IPS-18c (cell line): ENCODE data around the gene TENT4B.

Source experiments
- H3K4me3 ChIP-seq: 2 replicates; pipeline ENCODE4 v1.7.0; 2013; ENCODE audit warnings: low read depth, mild to moderate bottlenecking, low read length, moderate library complexity; ENCODE audit not compliant: insufficient read depth
- H3K9me3 ChIP-seq: one replicate; pipeline ENCODE4 v1.6.1; 2013; ENCODE audit warnings: mild to moderate bottlenecking, low read length, moderate library complexity; ENCODE audit not compliant: control insufficient read depth, insufficient read depth

The TENT4B gene

DNA sequence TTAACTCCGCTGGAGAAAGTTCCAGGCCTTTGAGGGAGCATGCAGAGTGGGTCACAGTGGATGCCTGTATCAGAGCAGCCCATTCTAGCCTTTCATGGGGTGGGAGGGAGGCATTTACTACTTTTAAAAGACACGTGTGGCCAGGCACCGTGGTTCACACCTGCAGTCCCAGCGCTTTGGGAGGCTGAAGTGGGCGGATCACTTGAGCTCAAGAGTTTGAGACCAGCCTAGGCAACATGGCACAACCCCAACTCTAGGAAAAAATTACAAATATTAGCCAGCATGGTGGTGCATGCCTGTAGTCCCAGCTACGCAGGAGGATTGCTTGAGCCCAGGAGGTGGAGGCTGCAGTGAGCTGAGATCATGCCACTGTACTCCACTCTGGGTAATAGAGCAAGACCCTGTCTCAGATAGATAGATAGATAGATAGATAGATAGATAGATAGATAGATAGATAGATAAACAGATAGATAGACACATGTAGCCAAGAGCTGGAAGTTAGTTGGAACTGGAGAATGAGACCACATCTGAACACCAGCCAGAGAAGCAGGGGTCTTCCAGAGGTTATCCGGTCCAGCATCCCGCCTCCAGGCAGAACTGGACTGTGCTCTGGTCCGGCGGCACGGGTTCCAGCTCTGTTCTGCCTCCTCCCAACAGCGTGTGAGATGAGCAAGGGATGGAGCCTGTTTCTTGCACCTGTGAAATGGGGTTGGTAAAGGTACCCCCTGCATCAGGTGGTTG, 116.8 kb downstream of the TENT4B start:
- no peak overlapping the region for H3K4me3 ChIP-seq
- no peaks in the 10 kb centered on the region for H3K9me3 ChIP-seq

GRCh38 chr16:50270510-50271147, 117.5 kb downstream of the TENT4B start:
- H3K4me3 ChIP-seq = no peak overlapping the region
- H3K9me3 ChIP-seq = no peaks in the 10 kb centered on the region

DNA sequence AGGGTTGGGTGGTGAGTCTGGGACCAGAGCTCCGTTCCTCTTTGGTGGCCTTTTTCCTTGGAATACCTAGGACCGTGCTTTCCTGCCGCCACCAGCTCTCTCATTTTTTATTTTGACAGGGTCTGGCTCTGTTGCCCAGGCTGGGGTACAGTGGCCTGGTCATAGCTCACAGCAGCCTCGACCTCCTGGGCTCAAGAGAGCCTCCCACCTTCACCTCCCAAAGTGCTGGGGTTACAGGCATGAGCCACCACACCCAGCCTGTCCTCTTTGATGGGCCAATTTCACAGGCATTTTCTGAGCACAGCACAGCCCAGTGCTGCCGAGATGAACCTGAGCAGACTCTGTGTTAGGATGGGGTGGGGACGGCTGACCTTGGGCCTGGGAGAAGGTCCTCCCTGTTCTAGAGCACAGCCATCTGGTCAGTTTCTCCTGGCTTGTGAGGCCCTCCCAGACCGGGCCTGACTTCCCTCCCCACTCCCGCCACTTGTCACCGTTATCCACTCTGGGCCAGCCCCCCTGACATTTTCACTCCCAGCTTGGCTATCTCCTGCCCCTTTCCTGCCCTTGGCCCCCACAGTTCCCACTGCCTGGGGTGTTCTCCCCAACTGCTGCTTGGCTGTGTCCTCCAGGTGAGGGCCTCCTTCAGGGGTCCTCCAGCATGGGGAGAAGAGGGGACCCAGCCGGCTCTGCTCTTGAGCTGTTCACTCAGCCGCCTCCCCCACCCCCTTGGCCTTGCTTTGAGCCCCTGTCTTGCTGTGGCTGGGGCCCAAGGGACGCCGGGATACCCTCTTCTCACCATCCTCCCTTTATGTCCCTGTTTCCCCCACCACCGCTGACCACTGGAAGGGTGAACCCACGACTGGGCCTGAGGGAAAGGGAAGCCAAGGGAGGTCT, 118.3 kb downstream of the TENT4B start:
- no peak overlapping the region for H3K4me3 ChIP-seq
- no peaks in the 10 kb centered on the region for H3K9me3 ChIP-seq

- Histone ChIP-seq H3K4me3 (no peak overlapping the region), H3K9me3 (no peaks in the 10 kb centered on the region)
Measured at GRCh38 chr16:50272111-50272571, 119.0 kb downstream of the TENT4B start.

DNA sequence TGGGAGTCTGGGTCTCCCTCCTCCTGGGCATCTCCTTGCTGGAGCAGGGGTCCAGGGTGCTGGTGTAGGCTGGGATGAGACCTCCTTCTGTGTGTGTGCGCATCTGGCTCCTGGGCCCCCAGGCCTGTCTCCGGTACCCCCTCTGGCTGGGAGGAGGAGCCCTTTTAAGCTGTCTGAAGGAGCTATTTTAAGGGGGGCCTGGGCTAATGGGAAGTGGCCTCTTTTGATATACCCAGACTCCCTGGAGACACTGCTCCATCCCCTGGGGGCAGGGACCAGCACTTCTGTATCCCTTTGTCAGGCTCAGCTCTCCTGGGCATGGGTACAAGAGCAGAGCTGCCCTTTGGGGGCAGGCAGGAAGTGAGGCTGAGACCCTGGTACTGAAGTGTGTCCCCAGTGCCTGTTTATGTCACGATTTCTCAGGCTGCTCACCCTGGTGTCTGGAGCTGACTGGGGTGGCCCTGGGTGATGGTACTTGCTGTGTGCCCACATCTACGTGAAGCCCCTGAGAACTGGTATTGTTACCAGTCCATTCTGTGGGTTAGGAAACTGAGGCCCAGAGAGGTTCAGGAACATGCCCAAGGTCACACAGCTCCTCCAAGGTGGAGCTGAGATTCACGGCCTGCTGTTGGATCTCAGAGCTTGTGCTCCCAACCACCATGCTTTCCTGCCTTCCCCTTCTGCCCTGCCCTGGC, 119.7 kb downstream of the TENT4B start:
- Histone ChIP-seq H3K4me3 (no peak overlapping the region), H3K9me3 (no peaks in the 10 kb centered on the region)

GRCh38 chr16:50273382-50273690, 120.2 kb downstream of the TENT4B start:
- H3K4me3 ChIP-seq = no peak overlapping the region

DNA sequence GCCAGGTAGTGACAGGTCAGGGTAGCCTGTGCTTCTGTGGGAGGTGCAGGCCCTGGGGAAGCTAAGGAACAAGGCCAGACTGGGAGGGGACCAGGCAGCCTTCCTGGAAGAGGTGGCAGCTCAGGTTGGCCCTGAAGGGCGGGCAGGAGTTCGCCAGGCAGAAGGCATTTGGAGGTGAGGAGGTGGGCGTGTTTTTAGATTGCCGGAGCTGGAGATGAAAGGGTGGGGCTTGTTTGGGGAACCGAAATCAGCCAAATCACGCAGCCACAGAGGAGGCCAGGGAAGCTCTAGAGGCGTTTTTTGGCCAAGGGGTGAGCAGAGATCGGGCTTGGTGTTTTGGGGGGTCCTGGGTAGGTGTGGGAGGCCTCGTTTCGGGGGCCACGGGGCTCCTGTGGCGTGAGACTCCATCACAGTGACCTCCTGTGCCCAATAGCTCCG, 120.8 kb downstream of the TENT4B start:
- Histone ChIP-seq H3K4me3 (no peak overlapping the region), H3K9me3 (no peaks in the 10 kb centered on the region)

More at GRCh38 chr16:50273382-50273690, 120.2 kb downstream of the TENT4B start:
- H3K9me3 ChIP-seq = no peaks in the 10 kb centered on the region

GRCh38 chr16:50274326-50275097, 121.4 kb downstream of the TENT4B start:
- Histone ChIP-seq H3K4me3 (no peak overlapping the region), H3K9me3 (no peaks in the 10 kb centered on the region)

DNA sequence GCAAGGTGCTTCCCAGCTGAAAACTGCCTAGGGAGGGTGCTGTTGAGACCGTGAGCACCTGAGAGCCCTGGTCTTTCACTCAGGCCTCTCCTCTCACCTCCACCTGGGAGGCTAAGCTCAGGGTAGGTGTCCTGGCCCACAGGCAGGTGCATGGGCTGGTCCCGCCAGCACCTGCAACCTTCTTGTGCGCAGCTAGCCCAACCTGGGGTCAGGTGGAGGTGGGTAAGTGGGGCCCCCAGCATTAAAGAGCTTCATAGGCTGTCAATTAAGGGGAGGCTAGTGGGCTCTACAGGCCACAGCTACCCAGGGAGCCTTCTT, 122.0 kb downstream of the TENT4B start:
- Histone ChIP-seq H3K9me3 (no peaks in the 10 kb centered on the region), H3K4me3 (no peak overlapping the region)

DNA sequence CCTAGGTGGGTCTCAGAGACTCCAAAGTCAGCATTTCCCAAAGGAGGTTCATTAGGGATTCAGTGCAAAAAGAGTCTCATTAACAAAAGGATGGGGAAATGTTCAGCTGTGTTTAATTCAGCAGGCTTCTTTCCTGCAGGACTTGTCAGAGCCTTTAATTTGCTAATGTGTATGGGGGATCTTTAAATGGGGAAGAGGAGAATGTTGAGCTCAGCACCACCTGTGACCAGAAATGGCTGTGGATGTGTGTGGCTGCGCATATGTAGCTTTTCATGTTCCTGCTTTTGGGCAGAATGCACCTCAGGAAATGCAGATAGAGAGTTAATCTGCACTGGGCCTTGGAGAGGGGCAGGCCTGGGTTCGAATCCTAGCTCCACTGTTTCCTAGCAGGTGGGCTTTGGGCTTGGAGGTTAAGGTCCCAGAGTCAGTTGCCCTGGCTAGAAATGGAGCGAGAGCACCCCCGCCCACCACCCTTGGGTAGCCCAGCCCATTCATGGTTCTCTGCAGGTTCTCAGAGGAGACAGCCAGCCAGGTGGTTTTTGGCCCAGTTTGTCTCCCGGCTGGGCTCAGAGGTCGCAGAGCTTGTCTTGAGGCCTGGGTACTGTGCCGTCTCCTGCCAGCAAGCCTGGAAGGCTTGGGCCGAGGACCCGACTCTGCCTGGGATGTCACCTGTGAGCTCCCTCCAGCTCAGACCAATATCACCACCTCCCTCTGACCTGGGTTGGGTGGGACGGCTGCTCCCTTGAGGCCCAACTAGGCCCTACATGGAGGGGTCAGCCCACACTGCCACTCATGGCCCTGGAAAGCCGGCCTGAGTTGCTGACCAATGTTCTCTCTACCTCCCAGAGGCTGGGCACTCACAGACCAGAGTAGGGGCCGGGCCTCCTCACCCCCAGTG, 122.6 kb downstream of the TENT4B start:
- Histone ChIP-seq H3K4me3 (no peak overlapping the region), H3K9me3 (no peaks in the 10 kb centered on the region)

GRCh38 chr16:50276326-50276640, 123.2 kb downstream of the TENT4B start:
- Histone ChIP-seq H3K4me3 (no peak overlapping the region), H3K9me3 (no peaks in the 10 kb centered on the region)

- no peak overlapping the region for H3K4me3 ChIP-seq
- H3K9me3 ChIP-seq = no peaks in the 10 kb centered on the region
Measured at GRCh38 chr16:50276801-50277555, 123.9 kb downstream of the TENT4B start.

- no peaks in the 10 kb centered on the region for H3K9me3 ChIP-seq
Measured at GRCh38 chr16:50278251-50278650, 125.1 kb downstream of the TENT4B start.

GRCh38 chr16:50279504-50279865, 126.4 kb downstream of the TENT4B start:
- no peak overlapping the region for H3K4me3 ChIP-seq
- H3K9me3 ChIP-seq = no peaks in the 10 kb centered on the region

More at GRCh38 chr16:50278251-50278650, 125.1 kb downstream of the TENT4B start:
- H3K4me3 ChIP-seq = no peak overlapping the region

DNA sequence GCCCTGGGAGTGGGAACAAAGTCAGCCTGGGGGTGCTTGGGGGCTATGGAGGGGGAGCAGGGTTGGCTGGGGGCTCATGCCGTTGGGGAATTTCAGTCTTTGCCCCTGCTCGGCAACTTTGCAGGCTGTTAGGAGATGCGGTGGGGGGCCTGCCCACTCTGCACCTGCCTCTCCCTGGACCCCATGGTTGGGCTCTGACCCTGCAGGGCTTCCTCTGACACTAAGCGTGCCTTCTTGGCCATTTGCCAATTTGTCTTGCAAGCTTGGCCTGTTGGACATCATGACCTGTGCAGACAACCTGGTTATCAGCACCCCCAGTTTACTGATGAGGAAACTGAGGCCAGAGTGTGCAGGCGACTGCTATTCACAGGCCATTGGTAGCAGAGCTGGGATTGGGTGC, 127.8 kb downstream of the TENT4B start:
- Histone ChIP-seq H3K4me3 (no peak overlapping the region), H3K9me3 (no peaks in the 10 kb centered on the region)
